ENCODE results near the gene TEX54.
A peak's percentile ranks its signal among the peaks of the same experiment; 100 is the strongest.

Gene TEX54

GRCh38 chr11:62805961-62806441, 26.6 kb downstream of the TEX54 start:
- H4K20me1 ChIP-seq (ENCODE audit: insufficient read depth, low read length) = no peaks in the 10 kb centered on the region
- peaks cover 26% of the 10 kb centered on the region for H3K36me3 ChIP-seq (ENCODE audit: insufficient read depth, low read length)
- H3K79me2 ChIP-seq (ENCODE audit: insufficient read depth, low read length) = peaks cover 17% of the 10 kb centered on the region
- H3K27me3 ChIP-seq (ENCODE audit: insufficient read depth, low read length) = no peaks in the 10 kb centered on the region
- peak overlapping the region; percentile 87 for H3K9ac ChIP-seq (ENCODE audit: low read length)
- H3K4me3 ChIP-seq (ENCODE audit: low read depth, low read length, poor library complexity, severe bottlenecking) = peak overlapping the region; percentile 97
- no peak for TF ChIP-seq CTCF (IDR thresholded peaks at IDR 0.05; ENCODE audit: low read length)
- no peak for TF ChIP-seq EZH2 (IDR thresholded peaks at IDR 0.05; ENCODE audit: borderline replicate concordance, low read length)
- H3K27ac ChIP-seq (ENCODE audit: low read depth, low read length, poor library complexity, severe bottlenecking) = peak overlapping the region; percentile 76
- H3K4me1 ChIP-seq (ENCODE audit: insufficient read depth, low read length, severe bottlenecking) = peaks cover 36% of the 10 kb centered on the region
- H3K9me3 ChIP-seq (ENCODE audit: low read length) = no peaks in the 10 kb centered on the region
- no peaks in the 10 kb centered on the region for H3K9me2 ChIP-seq (ENCODE audit: low read depth, low read length)
- no peak overlapping the region for H2AFZ ChIP-seq (ENCODE audit: low read length)
- peak overlapping the region; percentile 89 for H3K4me2 ChIP-seq (ENCODE audit: low read length)
- H3F3A ChIP-seq (ENCODE audit: insufficient read depth, low read length) = no peaks in the 10 kb centered on the region

- peaks cover 33% of the 10 kb centered on the region for H3K36me3 ChIP-seq (ENCODE audit: insufficient read depth, low read length)
- no peaks in the 10 kb centered on the region for H3K27me3 ChIP-seq (ENCODE audit: insufficient read depth, low read length)
- H2AFZ ChIP-seq (ENCODE audit: low read length) = no peak within 1 kb of the TSS
- H3K9ac ChIP-seq (ENCODE audit: low read length) = peak within 1 kb of the TSS; percentile 91
- TF ChIP-seq EZH2 (IDR thresholded peaks at IDR 0.05; ENCODE audit: borderline replicate concordance, low read length) (no peak), CTCF (IDR thresholded peaks at IDR 0.05; ENCODE audit: low read length) (no peak)
- H3K4me1 ChIP-seq (ENCODE audit: insufficient read depth, low read length, severe bottlenecking) = peaks cover 36% of the 10 kb centered on the region
- peak within 1 kb of the TSS; percentile 76 for H3K27ac ChIP-seq (ENCODE audit: low read depth, low read length, poor library complexity, severe bottlenecking)
- H4K20me1 ChIP-seq (ENCODE audit: insufficient read depth, low read length) = no peaks in the 10 kb centered on the region
- H3K9me3 ChIP-seq (ENCODE audit: low read length) = no peaks in the 10 kb centered on the region
- peak within 1 kb of the TSS; percentile 97 for H3K4me3 ChIP-seq (ENCODE audit: low read depth, low read length, poor library complexity, severe bottlenecking)
- peak within 1 kb of the TSS; percentile 98 for H3K4me2 ChIP-seq (ENCODE audit: low read length)
- no peaks in the 10 kb centered on the region for H3F3A ChIP-seq (ENCODE audit: insufficient read depth, low read length)
- H3K79me2 ChIP-seq (ENCODE audit: insufficient read depth, low read length) = peaks cover 17% of the 10 kb centered on the region
- H3K9me2 ChIP-seq (ENCODE audit: low read depth, low read length) = no peaks in the 10 kb centered on the region
Measured at GRCh38 chr11:62805076-62805892, 27.4 kb downstream of the TEX54 start, which contains the start of gene NXF1. TSS of gene NXF1 (minus strand) at chr11:62805440. CDS start at chr11:62805356, 84 bp downstream.

GRCh38 chr11:62804310-62805075, 28.1 kb downstream of the TEX54 start:
- Histone ChIP-seq H3F3A (ENCODE audit: insufficient read depth, low read length) (no peaks in the 10 kb centered on the region), H3K9me2 (ENCODE audit: low read depth, low read length) (no peaks in the 10 kb centered on the region), H3K36me3 (ENCODE audit: insufficient read depth, low read length) (peaks cover 41% of the 10 kb centered on the region), H3K4me1 (ENCODE audit: insufficient read depth, low read length, severe bottlenecking) (peaks cover 36% of the 10 kb centered on the region), H3K79me2 (ENCODE audit: insufficient read depth, low read length) (peaks cover 17% of the 10 kb centered on the region), H2AFZ (ENCODE audit: low read length) (no peak overlapping the region), H3K27me3 (ENCODE audit: insufficient read depth, low read length) (no peaks in the 10 kb centered on the region), H3K9ac (ENCODE audit: low read length) (peak overlapping the region; percentile 91), H3K4me2 (ENCODE audit: low read length) (peak overlapping the region; percentile 98), H3K9me3 (ENCODE audit: low read length) (no peaks in the 10 kb centered on the region), H3K27ac (ENCODE audit: low read depth, low read length, poor library complexity, severe bottlenecking) (peak overlapping the region; percentile 20), H3K4me3 (ENCODE audit: low read depth, low read length, poor library complexity, severe bottlenecking) (peak overlapping the region; percentile 97), H4K20me1 (ENCODE audit: insufficient read depth, low read length) (no peaks in the 10 kb centered on the region)
- TF ChIP-seq EZH2 (IDR thresholded peaks at IDR 0.05; ENCODE audit: borderline replicate concordance, low read length) (no peak), CTCF (IDR thresholded peaks at IDR 0.05; ENCODE audit: low read length) (no peak)

Data from OCI-LY1 (cell line).